Adrenal gland (tissue), 12 donors: ENCODE data around the gene CMTM8. TPM values are rescaled to one million over a fixed set of nuclear protein-coding genes. Genes with fewer than 3 reads are reported as not detected.

Source experiments
- DNase-seq, 7 donors: peaks; one replicate each; pipeline ENCODE4 v3.0.0-alpha.2; 2019 to 2020
- H3K27ac ChIP-seq, 5 donors: fragments of 200-600 bp; sonication (generic) in 4 of 5; 1 replicate in 3 of 5; 2 replicates in 2 of 5; pipeline versions ENCODE4 v1.5.1 to v1.8.0; 2016 to 2020; ENCODE audit warnings: mild to moderate bottlenecking in 1 of 5
- H3K27me3 ChIP-seq: fragments of 200-600 bp; 2 replicates; pipeline ENCODE4 v1.8.0; 2021
- H3K36me3 ChIP-seq, 2 donors: fragments of 200-600 bp; replicated peaks in 1 of 2; 1 replicate in 1 of 2; 2 replicates in 1 of 2; pipeline versions ENCODE4 v1.5.1 to v1.8.0; 2018 to 2022
- H3K4me1 ChIP-seq, 2 donors: fragments of 200-600 bp; replicated peaks in 1 of 2; 1 replicate in 1 of 2; 2 replicates in 1 of 2; pipeline versions ENCODE4 v1.5.1 to v1.8.0; 2018 to 2021
- H3K4me3 ChIP-seq, 4 donors: fragments of 200-600 bp; sonication (generic) in 3 of 4; one replicate each; pipeline ENCODE4 v1.5.1; 2016 to 2018
- H3K9me3 ChIP-seq, 3 donors: fragments of 200-600 bp; sonication (generic) in 1 of 3; replicated peaks in 1 of 3; 1 replicate in 2 of 3; 2 replicates in 1 of 3; pipeline versions ENCODE4 v1.5.1 to v1.8.0; 2016 to 2021
- CTCF ChIP-seq, 6 experiments: fragments of 450-650 bp in 4 of 6; fragments of 200-600 bp in 2 of 6; sonication (generic) in 1 of 6; IDR thresholded peaks; 1 replicate in 5 of 6; 2 replicates in 1 of 6; pipeline versions ENCODE4 v1.5.1 to v1.8.0; 2016 to 2021; ENCODE audit warnings: antibody characterized with exemption in 6 of 6, mild to moderate bottlenecking in 2 of 6, moderate library complexity in 1 of 6
- POLR2A ChIP-seq, 2 donors: fragments of 450-650 bp; IDR thresholded peaks; one replicate each; pipeline ENCODE4 v1.6.1; 2017; ENCODE audit warnings: antibody characterized with exemption in 2 of 2, mild to moderate bottlenecking in 2 of 2, moderate library complexity in 1 of 2
- WGBS, 4 donors: extraction: QIAGEN DNeasy Blood & Tissue Kit in 2 of 4; methylation state at CpG; one replicate each; pipeline versions ENCODE4 v1.1.5 to v1.1.7; 2013 to 2017; 5-methylcytosine and 5-hydroxymethylcytosine counted together
- intact Hi-C, 2 donors: fragments of 100-400 bp; cut with DNase I; formaldehyde crosslinking; loops; one replicate each; pipeline versions ENCODE4 v1.14.1 to v1.15.0; 2022 to 2023
- polyA plus RNA-seq, 3 donors: library from polyadenylated mRNA; stranded (reverse); fragments of 200-250 nt in 2 of 3; fragments of 350-450 nt in 1 of 3; fragmentation: Illumina TruSeq in 1 of 3; extraction: RNeasy Lipid Tissue Mini Kit (QIAGEN cat#74804) in 1 of 3; gene quantifications; one replicate each; pipeline ENCODE4 v1.2.3, GENCODE V29; 2013 to 2014
- small RNA-seq, 2 donors: library from RNA; depleted of rRNA; stranded (forward); fragments of <200 nt; gene quantifications; one replicate each; pipeline ENCODE3, GENCODE V24; 2016
- total RNA-seq, 9 donors: library from RNA; depleted of rRNA in 4 of 9; stranded (reverse); fragments of >200 nt in 4 of 9; fragments of 120-200 nt in 1 of 9; fragmentation: NEBNext Ultra II Directional in 1 of 9; extraction: Animal tissue kit (Norgen Biotek cat#: 25700) in 1 of 9; gene quantifications; one replicate each; pipeline versions ENCODE4 v1.1.0 to v1.2.4, GENCODE V29; 2013 to 2023
- donor health status: healthy with polysubstance abuse.
- donor health status: Bipolar disorder and iron deficiency.
- donor health status: DM: yes; HTN: yes; CAD: no.
- donor health status: DM: no; HTN: no; CAD: no.
- donor health status: DM: no; HTN: no; CAD: no.
- donor health status: DM: yes; HTN: yes; CAD: no.

Gene CMTM8
- total and polyA plus RNA-seq, 12 donors: 3.3 to 24.1 (median 16.0) TPM

- no peaks in the 10 kb centered on the region for H3K9me3 ChIP-seq
- H3K36me3 ChIP-seq: no peaks in the 10 kb centered on the region
- no peaks in the 10 kb centered on the region for H3K27me3 ChIP-seq
- WGBS, 4 donors: 65 to 79% (median 77%) methylated on average over 6 of the region's 6 CpGs
- TF ChIP-seq POLR2A (IDR thresholded peaks at IDR 0.05) (no peak), CTCF (IDR thresholded peaks at IDR 0.05) (no peak)
- H3K4me1 ChIP-seq: peaks cover 0 to 8% of the 10 kb centered on the region in 2 donors
- intact Hi-C loops: no loop called here
- H3K27ac ChIP-seq: peak overlapping the region in 3 of 5 donors; percentile 33 to 78 (median 72)
- peak in 6 of 7 donors; percentile 37 to 70 (median 45) for DNase-seq
- no peak overlapping the region for H3K4me3 ChIP-seq
Measured at GRCh38 chr3:32414522-32415202, 176.2 kb downstream of the CMTM8 start.

GRCh38 chr3:32419742-32420125 is 181.3 kb downstream of the CMTM8 start:
- DNase-seq: no peak
- Histone ChIP-seq H3K4me3 (no peak overlapping the region), H3K27ac (peak overlapping the region in 3 of 5 donors; percentile 32 to 78 (median 68)), H3K27me3 (no peaks in the 10 kb centered on the region), H3K36me3 (no peaks in the 10 kb centered on the region), H3K4me1 (peaks cover 8 to 31% of the 10 kb centered on the region in 2 donors), H3K9me3 (no peaks in the 10 kb centered on the region)
- intact Hi-C loops: no loop called here
- WGBS, 4 donors: 79 to 85% (median 83%) methylated on average over 2 of the region's 2 CpGs
- TF ChIP-seq POLR2A (IDR thresholded peaks at IDR 0.05) (no peak), CTCF (IDR thresholded peaks at IDR 0.05) (no peak)

Small RNAs within 50 kb of the gene (small RNA-seq; reads per million reads assigned to genes)
- gene AC097639.2: 0 reads per million in 2 donors

Other genes with a start within 250 kb of the CMTM8 start
- 100 to 1,000 TPM in 2 of 9 donors, 10 to 100 TPM in 7; 55.3 to 131 (median 83.0) TPM for gene GPD1L, start 132.1 kb upstream of the CMTM8 start, total RNA-seq
- 100 to 1,000 TPM in 1 of 3 donors, 10 to 100 TPM in 2; 19.7 to 116 (median 24.6) TPM for gene GPD1L, start 132.1 kb upstream of the CMTM8 start, polyA plus RNA-seq
- 10 to 100 TPM in 7 of 9 donors, 1 to 10 TPM in 2; 5.4 to 19.2 (median 11.4) TPM for gene CMTM7, start 153.2 kb downstream of the CMTM8 start, total RNA-seq
- gene CMTM7, start 153.2 kb downstream of the CMTM8 start, polyA plus RNA-seq: 10 to 100 TPM; 13.8 to 16.5 (median 16.4) TPM